ENCODE results near the gene PGBD2.
"Not testable (repeated sequence)": the region's sequence is repeated elsewhere in the genome, so short reads cannot be mapped to it uniquely, and the experiment has no call there.

Gene PGBD2

GRCh38 chr1:248925859-248926258 lies 19.8 kb downstream of the PGBD2 start:
- DNase-seq (ENCODE audit: low spot score) = not testable (repeated sequence)

- DNase-seq (ENCODE audit: low spot score) = peak; percentile 37
Measured at GRCh38 chr1:248926401-248927182, 20.6 kb downstream of the PGBD2 start.

- not testable (repeated sequence) for DNase-seq (ENCODE audit: low spot score)
Measured at GRCh38 chr1:248927283-248927682, 21.2 kb downstream of the PGBD2 start.

GRCh38 chr1:248928122-248928521 lies 22.1 kb downstream of the PGBD2 start:
- DNase-seq (ENCODE audit: low spot score) = not testable (repeated sequence)

- not testable (repeated sequence) for DNase-seq (ENCODE audit: low spot score)
Measured at GRCh38 chr1:248930037-248930436, 24.0 kb downstream of the PGBD2 start.

GRCh38 chr1:248938173-248938809 lies 32.3 kb downstream of the PGBD2 start:
- DNase-seq (ENCODE audit: low spot score) = not testable (repeated sequence)

GRCh38 chr1:248944134-248944999 lies 38.3 kb downstream of the PGBD2 start:
- not testable (repeated sequence) for DNase-seq (ENCODE audit: low spot score)

GRCh38 chr1:248945000-248945423 lies 39.0 kb downstream of the PGBD2 start:
- not testable (repeated sequence) for DNase-seq (ENCODE audit: low spot score)

GRCh38 chr1:248945453-248945852 lies 39.4 kb downstream of the PGBD2 start:
- DNase-seq (ENCODE audit: low spot score) = not testable (repeated sequence)

GRCh38 chr1:248945856-248946416 lies 39.9 kb downstream of the PGBD2 start:
- not testable (repeated sequence) for DNase-seq (ENCODE audit: low spot score)

Measured in hepatic stellate cell (primary cell).